ENCODE data around the gene RYR3. TPM values are rescaled to one million over a fixed set of nuclear protein-coding genes. Genes with fewer than 3 reads are reported as not detected.

Gene RYR3
- total and polyA plus RNA-seq, 2 of the 13 experiments (the other 11 are each of a cell fraction or from before 2014, with no cell fraction given): not detected

- H3K27me3 ChIP-seq (ENCODE audit: control insufficient read depth in 1 of 2, insufficient read depth in 2 of 2, low read length in 2 of 2): no peaks in the 10 kb centered on the region
Observed at GRCh38 chr15:33443708-33444107, 132.9 kb downstream of the RYR3 start.

More at GRCh38 chr15:33443708-33444107, 132.9 kb downstream of the RYR3 start:
- WGBS (ENCODE audit: low lambda C conversion rate): 0% methylated on average over 1 of the region's 1 CpG
- no peak for FAIRE-seq
- Histone ChIP-seq H3K27ac (ENCODE audit: extremely low read length, insufficient read depth, low read length) (no peak overlapping the region), H3K79me2 (ENCODE audit: insufficient read depth, low read length) (no peaks in the 10 kb centered on the region), H3K4me2 (ENCODE audit: low read depth, low read length) (no peak overlapping the region), H3K36me3 (replicated peaks in 1 of 2; ENCODE audit: control insufficient read depth in 1 of 2, insufficient read depth in 2 of 2, low read length in 2 of 2) (no peaks in the 10 kb centered on the region), H3K9ac (ENCODE audit: insufficient read depth, low read depth, low read length) (no peak overlapping the region), H3K4me1 (ENCODE audit: insufficient read depth, low read length) (no peaks in the 10 kb centered on the region), H2AFZ (ENCODE audit: low read length) (no peak overlapping the region), H4K20me1 (ENCODE audit: insufficient read depth, low read length) (no peaks in the 10 kb centered on the region), H3K9me3 (ENCODE audit: low read length) (no peaks in the 10 kb centered on the region), H3K4me3 (replicated peaks in 1 of 3; ENCODE audit: insufficient read depth in 1 of 3, low read depth in 2 of 3, low read length in 3 of 3) (no peak overlapping the region)
- in situ Hi-C loops (cut with HindIII; ENCODE audit: extremely low pct_ligation_motif_present, low pct_unique_long_range_greater_than_20kb) (no loop called here), intact Hi-C loops (cut with micrococcal nuclease; ENCODE audit: unreplicated experiment) (no loop called here)
- no peak for DNase-seq (ENCODE audit: low spot score)
- ChIA-PET CTCF (ENCODE audit: low intra/inter-chr PET ratio, low total read pairs) (no interaction called here), POLR2A (no interaction called here)
- TF ChIP-seq HNRNPH1 (optimal IDR thresholded peaks at IDR 0.05; ENCODE audit: low read depth, low read length) (no peak), CENPX (CRISPR knock-in tag; IDR thresholded peaks at IDR 0.05) (no peak), ZNF720 (CRISPR knock-in tag; IDR thresholded peaks at IDR 0.05) (no peak), ZNF562 (CRISPR knock-in tag; IDR thresholded peaks at IDR 0.05; ENCODE audit: borderline replicate concordance) (no peak), HDAC6 (IDR thresholded peaks at IDR 0.05; ENCODE audit: low read depth, low read length) (no peak), ZBTB3 (CRISPR knock-in tag; IDR thresholded peaks at IDR 0.05; ENCODE audit: borderline replicate concordance, low read depth) (no peak), ZNF207 (IDR thresholded peaks at IDR 0.05; ENCODE audit: borderline replicate concordance) (no peak), PRDM15 (CRISPR knock-in tag; IDR thresholded peaks at IDR 0.05) (no peak), ZNF274 (CRISPR knock-in tag; IDR thresholded peaks at IDR 0.05) (no peak), XBP1 (CRISPR knock-in tag; IDR thresholded peaks at IDR 0.05) (no peak), MZF1 (CRISPR knock-in tag; IDR thresholded peaks at IDR 0.05; ENCODE audit: borderline replicate concordance) (no peak), SOX13 (IDR thresholded peaks at IDR 0.05) (no peak), SOX13 (CRISPR knock-in tag; conservative IDR thresholded peaks at IDR 0.05 in 1 of 2, IDR thresholded peaks at IDR 0.05 in 1 of 2) (no peak), ZNF160 (CRISPR knock-in tag; IDR thresholded peaks at IDR 0.05) (no peak), SNAPC2 (CRISPR knock-in tag; IDR thresholded peaks at IDR 0.05) (no peak), ATF6 (CRISPR knock-in tag; conservative IDR thresholded peaks at IDR 0.05) (no peak), ZBTB38 (CRISPR knock-in tag; IDR thresholded peaks at IDR 0.05) (no peak)
- no peak for ATAC-seq
- BruUV-seq (replicated peaks): no TSS peak

All from HepG2 (cell line).